DMS79 treated with DMSO at 0.1 percent for 48 hours (cell line): ENCODE measurements around the gene CFAP73.
A peak's percentile ranks its signal among the peaks of the same experiment; 100 is the strongest.
"Not testable (repeated sequence)": the region's sequence is repeated elsewhere in the genome, so short reads cannot be mapped to it uniquely, and the experiment has no call there.

Experiments
- DNase-seq: peaks from one replicate; lab custom pipeline; 2025; lab: John Stamatoyannopoulos, UW

Gene CFAP73

DNA sequence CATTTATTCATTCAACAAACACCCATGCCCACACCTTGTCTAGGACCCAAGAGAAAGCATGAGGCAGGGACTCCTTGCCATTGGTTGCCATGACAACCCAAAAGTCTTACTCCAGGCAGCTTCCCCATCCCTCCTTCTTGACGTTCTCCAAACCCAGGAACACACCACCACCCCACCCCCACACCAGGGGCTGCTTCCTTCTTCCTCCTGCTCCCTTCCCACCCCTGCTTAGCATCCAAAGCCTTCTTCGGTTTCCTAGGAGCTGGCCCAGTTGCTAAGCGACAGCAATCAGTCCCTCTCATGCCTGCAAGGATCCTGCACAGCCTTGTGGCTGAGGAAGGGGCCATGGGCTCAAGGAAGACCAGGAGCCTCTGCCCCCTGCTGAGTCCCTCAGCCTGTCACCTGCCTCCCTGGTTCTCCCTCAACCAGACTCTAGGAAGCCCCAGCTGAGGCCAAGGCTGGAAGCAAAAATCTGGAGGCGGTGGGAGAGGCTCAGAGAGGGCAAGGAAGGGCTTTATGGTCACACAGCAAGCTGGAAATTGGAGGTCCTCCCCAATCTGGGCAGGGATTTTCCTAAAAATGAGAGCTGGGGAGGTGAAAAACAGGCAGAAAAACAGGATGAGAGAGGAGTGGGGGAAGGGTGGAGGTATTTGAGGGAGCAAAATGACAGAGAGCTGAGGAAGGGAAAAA lies 29.4 kb upstream of the CFAP73 start:
- DNase-seq = peak; percentile 21

DNA sequence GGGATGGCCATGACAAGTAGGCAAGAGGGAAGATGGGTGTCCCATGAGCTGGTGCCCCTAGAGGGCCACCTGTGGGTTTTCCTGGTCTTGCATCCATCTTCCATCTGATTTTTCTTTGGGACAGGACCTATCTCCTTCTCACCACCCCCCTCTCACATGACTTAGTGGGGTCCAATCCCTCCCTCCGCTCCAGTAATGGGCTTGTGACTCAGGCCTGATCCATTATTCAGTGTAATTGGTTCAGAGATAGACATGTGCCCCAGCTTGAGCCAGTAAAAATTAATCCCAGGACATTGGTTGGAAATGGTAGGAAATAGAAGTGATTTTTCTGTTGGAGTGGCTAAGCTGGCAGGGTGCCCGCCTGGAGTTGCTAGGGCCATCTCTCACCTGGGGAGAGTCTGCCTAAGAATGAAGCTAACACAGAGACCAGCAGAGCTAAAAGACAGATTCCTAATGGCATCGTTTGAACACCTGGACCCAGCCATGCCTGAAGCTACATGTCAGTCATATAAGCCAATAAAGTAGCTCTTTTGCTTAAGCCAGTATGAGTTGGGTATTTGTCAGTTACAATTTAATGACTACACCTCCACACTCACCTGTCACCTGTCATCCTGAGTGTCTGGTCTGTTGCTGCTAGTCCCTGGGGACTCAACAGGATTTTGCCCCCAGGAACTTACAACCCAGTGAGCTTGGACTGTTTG lies 28.7 kb upstream of the CFAP73 start:
- DNase-seq = peak; percentile 64

DNA sequence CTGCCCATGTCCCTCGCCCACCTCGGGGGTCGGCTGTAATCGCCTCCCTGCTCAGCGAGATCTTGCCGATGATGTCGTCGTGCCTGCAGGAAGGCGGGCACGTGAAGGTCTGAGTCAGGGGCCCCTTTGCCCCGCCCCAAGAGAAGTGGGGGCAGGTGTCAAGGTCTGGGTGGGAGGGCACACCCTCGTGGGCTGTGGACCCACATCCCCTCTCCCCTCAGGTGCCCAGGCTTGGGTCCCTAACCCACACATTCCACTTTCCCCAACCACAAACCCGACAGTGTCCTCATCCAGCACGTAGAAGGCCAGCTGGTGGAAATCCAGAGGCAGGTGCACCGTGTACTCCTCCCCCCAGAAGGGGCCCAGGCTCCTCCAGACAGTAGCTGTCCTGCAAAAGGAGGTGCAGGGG lies 21.7 kb upstream of the CFAP73 start:
- no peak for DNase-seq

DNA sequence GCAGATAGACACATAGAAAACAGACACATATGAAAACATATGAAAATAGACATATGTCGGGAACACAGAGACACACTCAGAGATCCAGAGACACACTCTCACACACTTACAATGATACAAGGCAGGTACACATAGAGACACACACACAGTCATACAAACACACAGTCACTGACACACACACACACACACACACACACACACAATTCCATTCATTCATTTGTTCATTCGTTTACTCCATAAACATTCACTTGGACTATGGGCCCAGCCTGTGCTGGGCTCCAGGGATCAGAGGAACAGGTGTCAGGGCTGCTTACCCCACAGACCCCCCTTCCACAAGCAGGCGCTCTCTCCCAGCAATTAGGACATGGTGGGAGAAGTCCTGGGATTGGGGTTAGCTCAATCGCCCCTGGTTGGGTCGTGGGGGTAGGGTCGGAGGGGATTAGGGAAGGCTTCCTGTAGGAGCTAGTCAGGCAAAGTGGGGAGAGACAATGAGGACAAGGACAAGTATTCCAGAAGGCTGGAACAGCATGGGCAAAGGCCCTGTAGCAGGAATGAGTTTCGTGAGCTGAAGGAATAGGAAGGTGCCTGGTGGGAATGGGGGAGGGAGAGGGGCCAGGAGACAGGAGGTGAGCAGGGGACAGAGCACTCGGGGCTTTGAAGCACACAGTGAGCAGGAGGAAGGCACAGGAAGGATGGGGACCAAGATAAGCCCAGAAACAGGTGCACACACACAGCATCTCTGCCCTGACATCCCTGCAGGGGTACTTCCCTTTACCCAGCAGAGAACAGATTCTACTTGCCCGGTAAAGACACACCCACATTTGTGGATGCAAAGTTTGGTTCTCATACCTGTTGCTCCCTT lies 20.5 kb upstream of the CFAP73 start:
- no peak for DNase-seq

DNA sequence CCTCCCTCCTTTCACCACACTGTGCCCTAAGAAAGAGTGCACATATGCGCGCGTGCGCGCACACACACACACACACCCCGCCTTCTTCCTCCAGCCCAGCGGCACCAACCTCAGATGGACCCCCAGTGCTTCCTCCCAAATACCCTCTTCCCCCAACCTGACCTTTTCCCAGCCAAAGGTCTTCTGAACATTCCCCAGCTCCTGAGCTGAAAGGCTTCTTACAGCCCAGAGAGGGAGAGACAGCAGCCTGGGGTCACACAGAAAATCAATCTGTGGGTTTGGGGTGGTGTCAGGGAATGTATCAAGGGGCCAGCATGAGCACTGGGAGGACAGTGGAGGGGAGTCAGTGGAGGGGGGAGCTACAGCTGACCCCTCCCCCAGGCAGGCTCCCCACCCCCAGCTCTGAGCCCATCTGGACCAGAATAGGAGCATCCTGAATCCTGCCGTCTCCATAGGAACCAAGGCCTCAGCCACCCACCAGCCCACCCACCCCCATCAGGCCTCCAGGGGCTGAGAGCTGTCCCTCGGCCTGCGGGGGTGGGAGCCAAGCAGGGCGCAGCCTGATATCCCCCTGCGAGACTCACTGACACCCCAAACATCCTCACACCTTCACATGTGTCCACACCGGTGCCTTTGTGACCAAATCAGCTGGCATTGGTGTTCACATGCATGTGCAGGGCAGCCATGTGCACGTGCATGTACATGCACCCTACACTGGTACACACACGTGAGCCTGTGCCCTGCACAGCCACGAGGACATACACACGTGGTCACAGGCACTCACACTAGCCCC lies 19.7 kb upstream of the CFAP73 start:
- DNase-seq = no peak

DNA sequence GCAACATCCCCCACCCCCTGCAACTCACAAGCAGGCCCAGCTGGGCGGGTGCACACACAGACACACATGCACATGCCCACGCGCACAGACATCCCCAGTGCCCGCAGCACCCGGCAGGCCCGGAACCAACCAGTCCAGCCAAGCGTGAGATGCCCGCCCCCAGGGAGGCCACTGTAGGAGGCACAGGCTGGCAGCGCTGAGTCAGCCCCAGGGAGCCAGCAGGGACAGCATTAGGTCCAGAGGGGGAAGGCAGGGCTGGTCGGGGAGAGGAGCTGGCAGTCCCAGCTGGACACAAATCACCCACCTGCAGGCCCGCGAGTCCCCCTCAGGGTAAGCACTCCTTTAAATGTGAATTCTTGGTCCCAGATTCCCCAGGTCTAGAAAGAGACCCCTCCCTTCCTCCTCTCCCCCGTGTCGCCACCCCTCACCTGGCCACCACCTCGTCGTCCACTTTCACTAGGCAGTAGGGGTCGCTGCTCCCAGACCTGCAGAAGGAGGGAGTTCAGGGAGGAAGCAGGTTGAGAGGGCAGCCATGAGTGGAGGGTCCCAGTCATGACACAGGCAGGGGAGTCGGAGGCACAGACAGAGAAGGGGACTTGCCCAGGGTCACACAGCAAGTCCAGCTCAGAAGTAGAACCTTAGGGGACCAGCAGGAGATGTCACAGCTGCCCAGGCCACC lies 18.9 kb upstream of the CFAP73 start:
- DNase-seq = no peak

DNA sequence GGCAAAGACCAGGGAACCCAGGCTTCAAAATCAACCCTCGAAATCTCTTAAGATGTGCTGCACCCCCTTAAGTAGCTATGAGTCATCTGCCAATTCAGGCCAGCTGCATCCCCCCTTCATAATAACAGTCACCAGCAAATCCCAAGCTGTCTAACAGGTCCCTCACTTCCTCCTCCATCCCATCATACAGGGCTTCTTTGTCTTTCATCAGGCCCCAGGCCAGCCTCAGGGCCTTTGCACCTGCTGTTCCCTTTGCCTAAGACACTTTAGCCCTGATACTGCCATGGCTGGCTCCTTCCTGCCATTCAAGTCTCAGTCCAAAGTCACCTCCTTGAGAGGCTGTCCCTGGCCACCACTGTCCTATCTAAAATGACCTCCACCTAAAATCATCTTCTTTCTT lies 18.0 kb upstream of the CFAP73 start:
- no peak for DNase-seq

DNA sequence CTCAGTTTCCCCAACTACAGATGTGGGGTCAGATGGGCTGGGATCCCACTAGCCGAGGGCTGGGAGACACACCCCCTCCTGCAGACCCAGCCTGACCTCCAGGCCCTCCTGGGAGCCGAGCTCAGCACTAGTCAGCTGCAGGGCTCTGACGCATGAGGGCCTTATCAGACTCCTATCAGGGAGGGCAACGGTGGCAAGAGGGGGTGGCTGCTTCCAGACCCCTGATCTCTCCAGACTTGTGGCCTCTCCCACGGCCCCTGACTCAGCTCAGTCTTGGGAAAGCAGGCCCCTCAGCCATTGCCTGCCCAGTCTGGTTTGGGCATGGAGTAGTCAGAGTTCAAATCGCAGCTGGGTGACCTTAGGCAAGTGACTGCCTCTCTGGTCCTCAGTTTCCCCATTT lies 16.5 kb upstream of the CFAP73 start:
- DNase-seq = no peak

DNA sequence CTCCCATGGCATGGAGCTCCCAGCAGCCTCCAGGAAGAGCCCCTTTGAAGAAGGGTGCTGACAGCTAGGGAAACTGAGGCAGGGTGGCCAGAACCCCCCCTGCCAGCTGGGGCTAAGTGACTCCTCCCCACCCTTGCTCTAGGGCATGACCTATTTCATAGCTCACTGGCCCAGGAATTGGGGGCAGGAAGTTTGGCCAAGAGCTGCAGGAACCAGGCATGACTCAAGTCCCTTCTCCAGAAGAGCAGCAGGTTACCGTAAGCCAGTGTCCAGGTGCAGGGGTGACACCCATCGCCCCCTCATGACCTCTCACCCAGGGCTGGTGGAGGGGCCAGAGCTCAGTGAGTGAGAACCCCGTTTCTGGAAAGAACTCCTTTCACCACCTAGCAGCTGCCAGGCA lies 15.9 kb upstream of the CFAP73 start:
- no peak for DNase-seq

DNA sequence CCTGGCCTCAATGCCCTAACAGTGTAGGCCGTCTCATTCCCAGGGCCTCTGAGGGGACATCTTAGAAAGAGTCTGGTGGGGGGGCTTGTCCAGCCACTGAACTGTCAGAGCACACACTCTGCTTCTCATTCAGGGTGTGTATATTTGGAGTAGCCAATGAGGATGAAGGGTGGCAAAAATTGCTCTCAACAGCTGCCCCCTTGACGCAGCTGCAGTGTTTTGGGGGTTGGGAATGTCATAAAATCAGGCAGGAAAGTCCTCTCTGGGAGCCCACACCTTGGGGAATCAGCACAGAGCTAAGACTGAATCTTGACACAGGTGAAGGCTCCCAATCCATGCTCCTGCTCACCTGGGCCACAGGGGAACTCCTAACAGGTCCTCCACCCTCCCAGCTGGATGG lies 15.5 kb upstream of the CFAP73 start:
- peak; percentile 52 for DNase-seq

DNA sequence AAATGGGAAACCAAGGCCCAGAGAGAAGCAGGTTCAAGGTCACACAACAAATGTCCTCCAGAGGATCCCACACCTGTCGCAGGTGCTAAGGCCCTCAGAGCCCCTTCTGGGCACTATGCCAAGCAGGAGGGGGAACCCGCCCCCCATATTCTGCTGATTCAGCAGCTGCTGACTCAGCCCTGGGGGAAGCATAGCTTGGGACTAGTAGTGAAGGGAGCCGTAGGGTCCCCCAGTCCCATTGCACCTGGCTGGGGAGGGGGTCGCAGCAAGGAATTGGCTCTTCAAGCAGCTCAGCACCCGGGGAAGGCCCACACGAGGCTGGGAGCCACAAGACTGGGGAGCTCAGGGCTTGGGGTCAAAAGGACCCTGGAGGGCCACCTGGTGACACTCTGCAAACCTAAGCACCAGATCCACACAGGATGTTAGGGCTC lies 15.0 kb upstream of the CFAP73 start:
- DNase-seq = peak; percentile 63

DNA sequence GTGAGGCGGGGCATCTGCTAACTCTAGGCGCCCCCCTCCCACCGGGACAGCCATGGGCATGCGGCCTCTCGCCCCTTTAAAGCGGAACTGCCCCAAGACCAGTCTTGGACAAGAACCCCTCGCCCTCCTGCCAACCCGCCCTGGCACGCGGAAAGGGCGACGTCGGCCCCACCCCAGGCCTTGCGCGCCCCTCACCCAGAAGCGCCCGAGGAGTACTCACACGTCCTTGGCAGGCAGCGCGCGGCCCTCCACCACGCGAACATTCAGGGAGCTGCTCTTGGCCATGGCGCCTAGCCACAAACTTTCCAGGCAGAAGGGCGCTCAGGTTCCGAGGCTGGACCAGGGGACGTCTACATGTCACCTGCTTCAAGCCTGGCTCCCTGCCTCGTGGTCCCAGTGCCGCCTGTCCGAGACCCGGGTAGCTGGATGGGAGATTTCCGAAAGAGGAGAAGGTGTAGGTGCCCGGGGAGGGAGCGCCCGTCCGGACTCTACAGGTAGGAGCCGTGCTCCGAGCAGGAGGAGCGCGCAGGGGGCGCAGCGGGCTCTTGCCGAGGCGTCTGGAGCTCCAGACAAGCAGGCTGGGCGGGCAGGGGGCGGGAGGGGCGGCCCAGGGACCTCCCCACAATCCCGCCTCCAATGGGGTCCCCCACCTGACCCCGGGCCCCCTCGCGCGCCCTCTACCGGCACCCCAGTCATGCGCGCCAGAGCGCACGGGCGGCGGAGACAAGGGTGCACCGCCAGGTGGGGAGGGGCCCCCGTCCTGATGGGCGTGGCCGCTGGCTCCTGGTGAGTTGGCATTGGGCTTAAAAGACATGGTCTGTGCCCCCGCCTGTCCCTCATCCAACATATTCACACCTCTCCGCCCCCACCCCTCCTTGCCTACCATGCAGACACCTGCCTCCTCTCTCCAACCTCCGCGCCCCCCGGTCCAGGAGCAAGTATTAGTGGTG lies 14.1 kb upstream of the CFAP73 start, which contains the start of gene RASAL1:
TSS of gene RASAL1 (minus strand) at position 584 of the 950 bp plus-strand sequence. CDS start at position 285, 299 bp downstream.
- DNase-seq = peak; percentile 84

DNA sequence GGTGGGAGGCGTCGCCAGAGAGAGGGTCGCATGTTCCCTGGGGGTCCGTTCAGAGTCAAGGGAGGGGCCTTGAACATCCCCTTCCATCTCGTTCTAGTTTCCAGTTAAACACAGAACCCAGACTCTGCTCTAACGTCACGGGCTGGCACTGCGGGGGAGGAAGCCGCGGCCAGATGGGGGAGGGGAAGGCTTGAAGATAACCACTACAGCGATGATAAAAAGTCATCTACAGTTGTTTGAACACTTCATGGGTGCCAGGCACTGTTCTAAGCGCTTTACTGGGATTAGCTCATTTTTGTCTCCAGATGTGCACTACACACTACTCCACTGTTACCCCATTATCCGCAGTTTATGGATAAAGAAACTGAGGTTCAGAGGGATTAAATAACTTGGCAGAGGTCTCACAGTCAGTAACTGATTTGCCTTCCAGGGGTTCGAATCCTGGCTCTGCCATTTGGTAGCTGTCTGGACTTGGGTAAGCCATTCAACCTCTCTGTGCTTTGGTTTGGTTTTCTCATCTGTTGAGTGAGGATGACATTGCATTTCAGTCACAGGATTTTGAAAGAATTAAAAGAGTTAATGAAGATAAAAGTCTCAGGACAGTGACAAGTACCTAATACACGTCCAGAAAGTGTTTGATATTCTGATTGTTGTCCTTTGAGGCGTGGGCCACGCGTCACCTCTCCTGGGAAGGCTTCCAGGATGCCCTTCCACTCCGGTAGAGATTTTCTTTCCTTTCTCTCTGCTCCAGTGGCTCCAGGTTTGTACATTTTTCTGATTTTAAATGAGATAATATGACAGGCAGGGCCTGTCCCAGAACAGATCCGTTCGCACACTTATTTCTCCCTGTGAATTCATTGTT lies 13.2 kb upstream of the CFAP73 start:
- DNase-seq = no peak

DNA sequence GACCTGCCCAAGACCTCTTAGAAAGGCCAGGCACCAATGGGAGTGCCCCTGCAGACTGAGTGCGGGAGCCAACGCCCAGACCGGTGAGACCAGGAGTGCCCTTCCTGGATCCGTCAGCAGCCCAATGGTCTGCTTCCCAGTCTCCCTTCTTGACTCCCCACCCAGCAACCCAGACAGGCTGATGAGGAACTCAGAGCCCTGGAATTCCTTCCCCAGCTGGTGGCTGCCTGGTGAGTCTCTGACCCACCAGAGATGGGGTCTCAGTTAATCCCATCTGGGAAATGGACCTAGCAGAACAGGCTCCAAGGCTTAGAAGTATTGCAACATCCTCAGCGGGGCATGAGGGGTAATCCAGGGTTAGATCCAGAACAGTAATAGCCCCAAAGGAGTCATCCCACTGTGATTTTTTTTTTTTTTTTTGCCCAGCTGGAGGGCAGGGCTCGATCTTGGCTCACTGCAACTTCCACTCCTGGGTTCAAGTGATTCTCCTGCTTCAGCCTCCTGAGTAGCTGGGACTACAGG lies 12.5 kb upstream of the CFAP73 start:
- no peak for DNase-seq

DNA sequence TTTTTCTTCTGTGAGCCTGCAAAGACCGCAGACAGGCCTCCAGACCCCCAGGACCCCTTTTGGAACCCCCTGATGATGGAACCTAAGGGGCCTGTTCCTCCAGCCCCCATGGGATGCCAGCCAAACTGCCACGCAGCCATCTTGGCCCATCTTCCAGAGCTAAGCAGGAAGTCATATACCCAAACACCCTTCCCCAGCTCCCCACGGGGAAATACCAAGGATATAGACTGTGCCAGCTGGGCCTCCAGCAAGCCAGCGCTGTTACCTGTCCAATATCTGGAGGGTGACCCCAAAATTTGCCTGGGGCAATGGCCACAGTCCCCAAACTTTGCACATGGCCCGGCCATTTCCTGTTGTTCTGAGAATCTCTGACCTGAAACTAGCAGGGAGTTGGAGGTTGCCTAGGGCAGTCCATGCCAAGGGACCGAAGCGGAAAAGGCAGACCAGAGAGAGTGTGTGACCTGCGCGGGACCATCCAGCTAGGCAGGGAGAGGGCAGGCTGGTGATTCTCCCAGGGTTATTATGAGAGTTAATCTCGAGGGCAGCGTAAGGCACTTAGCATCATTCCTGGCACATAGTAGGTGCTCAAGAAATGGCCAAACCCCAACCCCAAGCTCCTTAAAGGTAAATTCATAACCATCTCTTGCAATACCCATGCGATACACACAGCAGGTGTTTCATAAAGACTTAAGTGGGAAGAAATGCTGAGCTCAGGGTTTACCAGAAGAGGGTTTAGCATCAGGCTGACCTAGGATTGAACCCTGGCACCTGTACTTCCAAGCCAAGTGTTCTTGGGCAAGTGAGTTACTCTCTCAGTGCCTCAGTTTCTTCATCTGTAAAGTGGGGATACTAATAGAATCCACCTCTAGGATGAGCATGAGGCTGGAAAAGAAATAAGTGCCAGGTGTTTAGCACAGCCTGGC lies 11.4 kb upstream of the CFAP73 start:
- DNase-seq = no peak

DNA sequence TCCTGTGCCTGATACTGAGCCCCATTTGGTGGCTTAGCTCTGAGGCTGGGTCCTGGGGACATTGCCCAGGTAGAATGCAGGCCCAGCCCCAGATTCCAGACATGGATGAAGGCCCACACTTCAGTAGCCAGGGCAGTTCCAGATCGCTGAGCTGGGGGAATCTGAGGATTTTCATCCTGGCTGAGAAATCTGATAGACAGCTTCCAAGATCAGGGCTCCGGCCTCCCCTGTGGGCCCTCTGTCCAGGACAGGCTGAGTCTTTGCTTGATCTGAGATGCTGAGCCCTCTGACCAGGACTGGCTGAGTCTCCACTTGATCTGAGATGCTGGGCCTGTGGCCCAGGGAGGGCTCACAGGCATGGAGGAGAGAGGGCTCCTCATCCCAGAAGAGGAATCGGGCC lies 10.7 kb upstream of the CFAP73 start:
- DNase-seq = no peak

DNA sequence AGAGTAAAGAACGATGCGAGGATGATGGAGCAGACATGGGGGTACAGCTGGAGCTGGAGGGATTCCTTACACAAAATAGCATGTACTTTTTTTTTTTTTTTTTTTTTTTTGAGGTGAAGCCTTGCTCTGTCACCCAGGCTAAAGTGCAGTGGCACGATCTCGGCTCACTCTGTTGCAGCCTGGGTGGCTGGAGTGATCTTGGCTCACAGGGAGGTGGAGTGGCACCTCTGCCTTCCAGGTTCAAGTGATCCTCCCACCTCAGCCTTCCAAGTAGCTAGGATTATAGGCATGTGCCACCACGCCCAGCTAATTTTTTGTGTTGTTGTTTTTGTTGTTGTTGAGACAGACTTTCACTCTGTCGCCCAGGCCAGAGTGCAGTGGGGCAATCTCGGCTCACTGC lies 8.8 kb upstream of the CFAP73 start:
- DNase-seq = no peak

DNA sequence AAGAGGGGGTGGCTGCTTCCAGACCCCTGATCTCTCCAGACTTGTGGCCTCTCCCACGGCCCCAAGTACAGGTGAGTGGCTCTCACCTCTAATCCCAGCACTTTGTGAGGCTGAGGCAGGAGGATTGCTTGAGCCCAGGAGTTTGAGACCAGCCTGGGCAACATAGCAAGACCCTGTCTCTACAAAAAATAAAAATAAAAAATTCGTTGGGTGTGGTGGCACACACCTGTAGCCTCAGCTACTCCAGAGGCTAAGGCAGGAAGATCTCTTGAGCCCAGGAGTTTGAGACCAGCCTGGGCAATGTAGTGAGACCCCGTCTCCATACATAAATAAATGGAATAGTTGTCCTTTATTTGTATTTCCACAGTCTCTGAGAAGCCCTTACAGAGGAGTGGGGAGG lies 7.8 kb upstream of the CFAP73 start:
- not testable (repeated sequence) for DNase-seq
